GM12892 (cell line): Measurements from ENCODE around the gene CASR.
A peak's percentile ranks its signal among the peaks of the same experiment; 100 is the strongest.

Source experiments
- DNase-seq: peaks from one replicate; pipeline ENCODE4 v3.0.0; 2011; ENCODE audit not compliant: insufficient read length
- FAIRE-seq: peaks from 2 replicates; lab custom pipeline; 2011; peaks lifted over from hg19 to GRCh38; lab: Jason Lieb, UNC
- POLR2A ChIP-seq: IDR thresholded peaks from 2 replicates; pipeline ENCODE4 v1.6.1; 2011; ENCODE audit warnings: low read depth, low read length, control low read depth
- POLR2AphosphoS5 ChIP-seq: IDR thresholded peaks from 2 replicates; pipeline ENCODE4 v1.6.1; 2011; ENCODE audit warnings: low read depth, low read length, control low read depth
- TAF1 ChIP-seq: IDR thresholded peaks from 2 replicates; pipeline ENCODE4 v1.6.1; 2011; ENCODE audit warnings: low read depth, mild to moderate bottlenecking, control low read depth, low read length, borderline replicate concordance

CASR gene

GRCh38 chr3:122316368-122316767, 132.9 kb downstream of the CASR start:
- FAIRE-seq (no peak), DNase-seq (no peak)
- TF ChIP-seq TAF1 (no peak), POLR2AphosphoS5 (no peak), POLR2A (no peak)

DNA sequence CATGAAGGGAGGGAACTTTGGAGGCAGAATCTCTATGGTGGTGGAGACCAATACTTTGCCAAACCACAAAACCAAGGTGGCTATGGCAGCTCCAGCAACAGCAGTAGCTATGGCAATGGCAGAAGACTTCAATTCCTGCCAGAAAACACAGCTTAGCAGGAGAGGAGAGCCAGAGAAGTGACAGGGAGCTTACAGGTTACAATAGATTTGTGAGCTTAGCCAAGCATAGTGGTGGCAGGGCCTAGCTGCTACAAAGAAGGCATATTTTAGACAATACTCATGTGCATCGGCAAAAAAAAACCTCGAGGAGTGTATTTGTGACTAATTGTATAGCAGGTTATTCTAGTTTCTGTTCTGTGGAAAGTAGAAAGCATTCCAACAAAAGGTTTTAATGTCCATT, 135.2 kb downstream of the CASR start:
- no peak for DNase-seq
- FAIRE-seq: no peak
- TF ChIP-seq POLR2AphosphoS5 (no peak), POLR2A (no peak), TAF1 (no peak)

DNA sequence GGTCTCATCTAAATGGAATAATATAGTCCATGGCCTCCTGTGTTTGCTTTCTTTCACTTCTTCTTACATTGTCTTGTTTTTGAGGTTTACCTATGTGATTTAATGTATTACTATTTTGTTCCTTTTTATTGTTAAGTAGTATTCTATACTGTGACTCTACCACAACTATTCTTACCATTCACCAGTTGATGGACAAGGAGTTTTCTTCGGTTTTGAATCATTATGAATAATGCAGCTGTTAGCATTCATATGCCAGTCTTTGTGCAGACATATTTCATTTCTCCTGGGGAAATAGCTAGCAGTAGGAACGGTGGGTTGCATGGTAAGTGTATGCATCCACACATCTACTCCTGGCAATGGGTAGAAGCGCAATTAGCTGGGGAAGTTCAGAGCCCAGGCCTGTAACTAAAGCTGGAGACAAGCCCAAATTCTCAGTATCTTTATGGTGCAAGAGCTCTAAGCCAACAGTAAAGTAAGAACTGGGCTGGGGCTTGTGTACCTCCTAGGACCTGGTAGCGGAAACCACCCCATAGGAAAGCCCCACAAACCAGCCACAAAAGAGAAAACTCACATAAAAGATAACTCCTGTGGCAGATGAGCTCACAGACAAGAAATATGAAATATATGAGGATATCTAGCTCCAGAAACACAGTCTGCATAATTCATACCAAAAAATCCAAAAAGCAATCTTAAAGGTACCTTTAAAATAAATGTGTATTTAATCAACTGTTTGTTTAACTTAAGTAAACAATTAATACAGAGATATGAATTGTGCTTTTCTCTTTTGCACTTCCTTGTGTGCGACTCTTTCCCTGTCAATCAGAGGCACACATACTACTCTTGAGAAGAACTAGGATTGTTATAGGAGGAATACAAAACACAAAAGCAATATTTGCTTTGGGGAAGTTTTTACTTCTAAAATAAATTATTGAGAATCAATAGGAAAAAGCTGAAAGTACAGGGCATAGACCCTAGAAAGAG, 138.9 kb downstream of the CASR start:
- no peak for DNase-seq
- peak; percentile 53 for FAIRE-seq
- TF ChIP-seq POLR2A: no peak
- TF ChIP-seq POLR2AphosphoS5: no peak
- no peak for TF ChIP-seq TAF1

DNA sequence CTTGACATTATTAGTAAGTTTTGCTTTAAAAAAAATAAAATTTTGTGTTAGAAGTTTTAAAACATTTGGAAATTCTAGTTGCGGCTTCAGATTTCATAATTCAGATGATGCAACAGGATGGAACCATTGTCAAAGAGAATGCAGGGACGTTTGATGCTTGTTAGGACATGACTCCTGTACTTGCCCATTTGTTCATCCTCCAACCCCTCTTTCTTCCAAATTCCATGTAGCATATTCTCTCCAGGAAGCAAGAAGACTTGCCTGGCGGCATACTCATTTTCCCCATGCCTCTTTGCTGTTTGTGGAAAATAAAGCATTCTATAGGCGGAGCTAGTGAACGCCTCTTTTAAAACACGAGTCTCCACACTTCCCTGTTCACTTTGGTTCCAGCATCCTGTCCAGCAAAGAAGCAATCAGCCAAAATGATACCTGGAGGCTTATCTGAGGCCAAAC, 141.4 kb downstream of the CASR start, which contains the start of gene CSTA:
TSS of gene CSTA (plus strand) at position 378 of the 453 bp plus-strand sequence. CDS start at position 423, 45 bp downstream.
- no peak for DNase-seq
- no peak for TF ChIP-seq POLR2AphosphoS5
- TF ChIP-seq POLR2A: no peak
- TF ChIP-seq TAF1: no peak

GRCh38 chr3:122325769-122326168, 142.3 kb downstream of the CASR start:
- FAIRE-seq: no peak
- TF ChIP-seq TAF1 (no peak), POLR2A (no peak), POLR2AphosphoS5 (no peak)
- no peak for DNase-seq

More for the DNA sequence above, 141.4 kb downstream of the CASR start, which contains the start of gene CSTA:
- no peak for FAIRE-seq

DNA sequence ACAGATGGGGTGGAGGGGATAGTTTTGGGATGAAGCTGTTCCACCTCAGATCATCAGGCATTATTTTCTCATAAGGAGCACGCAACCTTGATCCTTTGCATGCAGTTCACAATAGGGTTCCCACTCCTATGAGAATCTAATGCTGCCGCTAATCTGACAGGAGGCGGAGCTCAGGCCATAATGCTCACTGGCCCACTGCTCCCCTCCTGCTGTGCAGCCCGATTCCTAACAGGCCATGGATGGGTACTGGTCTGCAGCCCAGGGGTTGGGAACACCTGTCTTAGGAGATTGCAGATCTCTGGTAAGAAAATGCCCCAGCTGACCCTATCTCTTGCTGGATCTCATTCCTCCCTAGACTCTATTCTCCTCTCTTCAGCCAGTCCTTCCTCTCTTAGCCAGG, 148.4 kb downstream of the CASR start:
- no peak for FAIRE-seq
- DNase-seq: no peak
- TF ChIP-seq TAF1: no peak
- no peak for TF ChIP-seq POLR2AphosphoS5
- TF ChIP-seq POLR2A: no peak

DNA sequence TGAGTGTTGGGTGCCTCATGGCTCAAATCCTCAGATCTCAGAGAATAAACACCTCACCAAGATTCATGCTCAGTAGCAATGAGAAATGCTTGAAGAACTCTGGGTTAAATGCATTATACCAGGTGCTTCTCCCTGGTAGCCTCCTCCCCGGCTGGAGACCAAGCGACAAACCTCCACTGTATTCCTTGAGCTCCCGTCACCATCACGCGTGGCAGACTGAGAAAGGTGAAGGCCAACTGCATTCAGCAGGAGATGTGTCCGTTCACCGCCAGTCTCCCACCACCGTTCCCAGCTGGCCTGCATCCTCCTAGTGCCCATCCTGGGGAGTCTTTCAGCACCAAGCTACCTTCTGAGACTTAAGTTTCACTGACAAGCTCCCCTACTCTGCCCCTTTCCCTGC, 149.1 kb downstream of the CASR start:
- FAIRE-seq (no peak), DNase-seq (no peak)
- TF ChIP-seq POLR2AphosphoS5: no peak
- TF ChIP-seq POLR2A: no peak
- no peak for TF ChIP-seq TAF1
